K562 (cell line): ENCODE measurements around the gene SHISAL2A. TPM values are rescaled to one million over a fixed set of nuclear protein-coding genes. Genes with fewer than 3 reads are reported as not detected.

Experiments
- ATAC-seq: fragments of 200-7000 bp; cut with Tn5 transposase; 3 replicates; pipeline ENCODE4 v1.9.1; 2020; ENCODE audit warnings: moderate library complexity
- BruUV-seq: library from RNA; stranded (reverse); fragments of 400-500 nt; replicated peaks from 2 replicates; lab custom pipeline; 2021; lab: Mats Ljungman, UMichigan
- CTCF ChIA-PET: fragments of 300-600 bp; formaldehyde crosslinking; extraction: SDS; loops from one replicate; lab custom pipeline; 2021; ENCODE audit warnings: low intra/inter-chr PET ratio; lab: Yijun Ruan, JAX
- POLR2A ChIA-PET: fragments of 300-600, 350-650 bp; sonication (Branson Sonifier 250); formaldehyde crosslinking; extraction: SDS; loops from one replicate; lab custom pipeline; 2021; ENCODE audit warnings: antibody characterized with exemption, inconsistent platforms; lab: Yijun Ruan, JAX
- DNase-seq, 4 experiments: peaks; one replicate each; pipeline versions ENCODE4 v3.0.0 to v3.0.0-alpha.2; 2011 to 2018; ENCODE audit warnings: low spot score in 3 of 4, mixed read lengths in 3 of 4; ENCODE audit errors: extremely low read depth in 1 of 4
- FAIRE-seq: peaks from 2 replicates; lab custom pipeline; 2011; peaks lifted over from hg19 to GRCh38; lab: Jason Lieb, UNC
- H2AFZ ChIP-seq: 2 replicates; pipeline ENCODE4 v1.6.0; 2011; ENCODE audit warnings: low read depth, low read length, control low read depth, inconsistent platforms
- H3K27ac ChIP-seq: fragments of 200-600 bp; 3 replicates; pipeline ENCODE4 v1.8.0; 2011; ENCODE audit warnings: low read depth, mild to moderate bottlenecking, control low read depth, inconsistent platforms, low read length, moderate library complexity, mixed read lengths; ENCODE audit errors: extremely low read depth
- H3K27me3 ChIP-seq, 2 experiments: fragments of 300-600 bp in 1 of 2; 2 replicates in 1 of 2; 3 replicates in 1 of 2; pipeline versions ENCODE4 v1.6.0 to v1.8.0; 2011; ENCODE audit warnings: inconsistent platforms in 2 of 2, low read length in 2 of 2, mild to moderate bottlenecking in 1 of 2, mixed read lengths in 1 of 2, moderate library complexity in 1 of 2; ENCODE audit not compliant: control insufficient read depth in 2 of 2, insufficient read depth in 2 of 2
- H3K36me3 ChIP-seq: fragments of 300-600 bp; 3 replicates; pipeline ENCODE4 v1.8.0; 2011; ENCODE audit warnings: mild to moderate bottlenecking, low read length, inconsistent platforms; ENCODE audit not compliant: control insufficient read depth, insufficient read depth
- H3K4me1 ChIP-seq, 2 experiments: fragments of 200-600 bp in 1 of 2; replicated peaks in 1 of 2; 2 replicates in 1 of 2; 3 replicates in 1 of 2; pipeline versions ENCODE4 v1.5.1 to v1.8.0; 2011; ENCODE audit warnings: inconsistent platforms in 2 of 2, low read length in 2 of 2, mild to moderate bottlenecking in 1 of 2, mixed read lengths in 1 of 2, moderate library complexity in 1 of 2; ENCODE audit not compliant: control insufficient read depth in 2 of 2, insufficient read depth in 2 of 2
- H3K4me2 ChIP-seq: 2 replicates; pipeline ENCODE4 v1.6.1; 2011; ENCODE audit warnings: low read length, control low read depth, inconsistent platforms, mixed read lengths; ENCODE audit not compliant: insufficient read depth
- H3K4me3 ChIP-seq: fragments of 200-600 bp; sonication (generic), shearing (Covaris generic); 2 replicates; pipeline ENCODE4 v1.5.1; 2016; ENCODE audit warnings: control low read depth, inconsistent platforms
- H3K79me2 ChIP-seq: fragments of 200-600 bp; 3 replicates; pipeline ENCODE4 v1.8.0; 2011; ENCODE audit warnings: low read length, inconsistent platforms; ENCODE audit not compliant: control insufficient read depth, insufficient read depth
- H3K9ac ChIP-seq, 2 experiments: 2 replicates each; pipeline versions ENCODE4 v1.6.0 to v1.6.1; 2011; ENCODE audit warnings: low read depth in 2 of 2, low read length in 2 of 2, control low read depth in 1 of 2, inconsistent platforms in 1 of 2, mild to moderate bottlenecking in 1 of 2, mixed read lengths in 1 of 2; ENCODE audit not compliant: insufficient read depth in 1 of 2
- H3K9me1 ChIP-seq: one replicate; pipeline ENCODE4 v1.6.0; 2011; ENCODE audit warnings: inconsistent platforms, mild to moderate bottlenecking, low read length, moderate library complexity; ENCODE audit not compliant: control insufficient read depth, insufficient read depth
- H3K9me3 ChIP-seq: replicated peaks from 2 replicates; pipeline ENCODE4 v1.5.1; 2011; ENCODE audit warnings: low read depth, low read length, inconsistent platforms; ENCODE audit not compliant: control insufficient read depth, insufficient read depth
- H4K20me1 ChIP-seq: replicated peaks from 2 replicates; pipeline ENCODE4 v1.6.1; 2011; ENCODE audit warnings: low read length, inconsistent platforms, mixed read lengths; ENCODE audit not compliant: control insufficient read depth, insufficient read depth
- ARID1B ChIP-seq: fragments of 450-650 bp; IDR thresholded peaks from 2 replicates; pipeline ENCODE4 v1.6.1; 2016; ENCODE audit warnings: antibody characterized with exemption, mild to moderate bottlenecking, inconsistent platforms
- BMI1 ChIP-seq: fragments of 150-350 bp; IDR thresholded peaks from 2 replicates; pipeline ENCODE4 v1.6.1; 2014; ENCODE audit warnings: low read length
- CREB3 ChIP-seq: fragments of 450-650 bp; conservative IDR thresholded peaks from 2 replicates; pipeline ENCODE4 v1.6.1; 2016; ENCODE audit warnings: missing genetic modification characterization, low read depth, mild to moderate bottlenecking, missing compliant biosample characterization, moderate library complexity
- CTCF ChIP-seq, 3 experiments: IDR thresholded peaks in 2 of 3; conservative IDR thresholded peaks in 1 of 3; 2 replicates each; pipeline ENCODE4 v1.5.1; 2011 to 2012; ENCODE audit warnings: low read length in 3 of 3, mild to moderate bottlenecking in 3 of 3, control low read depth in 2 of 3, improper control_type of control experiment in 1 of 3, inconsistent platforms in 1 of 3, low read depth in 1 of 3, mixed read lengths in 1 of 3, moderate library complexity in 1 of 3; ENCODE audit not compliant: insufficient read depth in 2 of 3
- HDAC1 ChIP-seq, 2 experiments: fragments of 450-650 bp; IDR thresholded peaks; 2 replicates each; pipeline ENCODE4 v1.6.1; 2016 to 2017; ENCODE audit warnings: inconsistent platforms in 1 of 2, mild to moderate bottlenecking in 1 of 2, moderate library complexity in 1 of 2
- HEY1 ChIP-seq: fragments of 250-450 bp; sonication (Bioruptor Pico); IDR thresholded peaks from 2 replicates; pipeline ENCODE4 v1.5.0; 2020; ENCODE audit warnings: mild to moderate bottlenecking, moderate library complexity, borderline replicate concordance
- KAT2B ChIP-seq: IDR thresholded peaks from one replicate; pipeline ENCODE4 v1.6.1; 2012; ENCODE audit warnings: low read depth, mild to moderate bottlenecking, control low read depth, inconsistent platforms, low read length, moderate library complexity
- KLF6 ChIP-seq: fragments of 250-450 bp; sonication (Bioruptor Pico); IDR thresholded peaks from 2 replicates; pipeline ENCODE4 v1.4.0; 2020; ENCODE audit warnings: mild to moderate bottlenecking, moderate library complexity, borderline replicate concordance
- PHTF2 ChIP-seq: fragments of 250-450 bp; sonication (Bioruptor Pico); IDR thresholded peaks from 2 replicates; pipeline ENCODE4 v1.5.0; 2021; ENCODE audit warnings: mild to moderate bottlenecking
- PTRF ChIP-seq: fragments of 450-650 bp; IDR thresholded peaks from 2 replicates; pipeline ENCODE4 v1.6.1; 2016; ENCODE audit warnings: mild to moderate bottlenecking, missing genetic modification characterization, missing compliant biosample characterization
- PYGO2 ChIP-seq: fragments of 450-650 bp; IDR thresholded peaks from 2 replicates; pipeline ENCODE4 v1.6.1; 2016; ENCODE audit warnings: mild to moderate bottlenecking, missing genetic modification characterization, moderate library complexity, missing compliant biosample characterization
- TCF15 ChIP-seq: fragments of 250-450 bp; sonication (Bioruptor Pico); IDR thresholded peaks from 2 replicates; pipeline ENCODE4 v1.8.0; 2022; ENCODE audit warnings: moderate library complexity, mild to moderate bottlenecking, inconsistent platforms
- USF1 ChIP-seq: sonication (generic); formaldehyde crosslinking; IDR thresholded peaks from 2 replicates; pipeline ENCODE4 v1.9.0; 2022; ENCODE audit warnings: mild to moderate bottlenecking, missing genetic modification reagents
- VEZF1 ChIP-seq: fragments of 200-800 bp; sonication (Bioruptor generic); IDR thresholded peaks from 2 replicates; pipeline ENCODE4 v1.6.1; 2017; ENCODE audit warnings: missing genetic modification characterization, missing compliant biosample characterization
- ZNF277 ChIP-seq: fragments of 250-450 bp; sonication (Bioruptor Pico); IDR thresholded peaks from 2 replicates; pipeline ENCODE4 v1.8.0; 2022; ENCODE audit warnings: inconsistent platforms, mild to moderate bottlenecking, moderate library complexity, borderline replicate concordance
- ZNF584 ChIP-seq: fragments of 200-800 bp; sonication (Bioruptor generic); IDR thresholded peaks from 2 replicates; pipeline ENCODE4 v1.6.1; 2016; ENCODE audit warnings: low read depth, mild to moderate bottlenecking, missing genetic modification characterization, missing compliant biosample characterization
- WGBS: fragments of 100-300 bp; shearing (Covaris generic); methylation state at CpG from one replicate; pipeline ENCODE4 v1.1.6; 2016; ENCODE audit warnings: low coverage, mixed read lengths; ENCODE audit not compliant: insufficient coverage; ENCODE audit errors: missing lambda C conversion rate; 5-methylcytosine and 5-hydroxymethylcytosine counted together
- in situ Hi-C: fragments of 300-500 bp; cut with MboI; formaldehyde crosslinking; loops from 4 replicates; pipeline ENCODE4 v1.15.0; 2018; ENCODE audit warnings: inconsistent platforms, mixed read lengths
- intact Hi-C: fragments of 100-400 bp; cut with micrococcal nuclease; formaldehyde crosslinking; loops from 2 replicates; pipeline ENCODE4 v1.14.2; 2022
- polyA plus RNA-seq, 8 experiments: library from polyadenylated mRNA; depleted of rRNA in 4 of 8; stranded (reverse) in 5 of 8; unstranded in 3 of 8; fragments of >200 nt; fragmentation: Nextera tagmentation in 2 of 8; fragmentation: Illumina TruSeq in 1 of 8; extraction: Ambion mirVana in 2 of 8; extraction: Trizol in 1 of 8; gene quantifications; 2 replicates each; pipeline versions ENCODE4 v1.2.1 to v1.2.3, GENCODE V29; 2011 to 2014; ENCODE audit warnings: inconsistent platforms in 1 of 8, missing spikeins in 1 of 8
- total RNA-seq, 7 experiments: library from RNA; depleted of rRNA in 6 of 7; stranded (reverse); fragments of >200 nt in 6 of 7; fragmentation: Illumina TruSeq in 2 of 7; extraction: Trizol in 2 of 7; gene quantifications; 2 replicates each; pipeline versions ENCODE4 v1.2.1 to v1.2.3, GENCODE V29; 2011 to 2021; ENCODE audit warnings: low replicate concordance in 1 of 7

SHISAL2A gene
- total and polyA plus RNA-seq, 9 of the 15 experiments (the other 6 are each of a cell fraction or from before 2014, with no cell fraction given): 0.11 TPM; not detected in 8

GRCh38 chr1:52627028-52627427 is 5.9 kb upstream of the SHISAL2A start:
- H3K27ac ChIP-seq: no peak overlapping the region
- FAIRE-seq (no peak), DNase-seq (no peak), ATAC-seq (no peak)
- 63% methylated on average over 1 of the region's 2 CpGs for WGBS
- in situ Hi-C loops: no loop called here
- H3K9me3 ChIP-seq: no peaks in the 10 kb centered on the region
- no peak overlapping the region for H3K4me2 ChIP-seq
- CTCF ChIA-PET: no interaction called here
- H3K9me1 ChIP-seq: no peaks in the 10 kb centered on the region
- H3K79me2 ChIP-seq: no peaks in the 10 kb centered on the region
- no TSS peak for BruUV-seq
- H3K9ac ChIP-seq: no peak overlapping the region
- H2AFZ ChIP-seq: no peak overlapping the region
- POLR2A ChIA-PET: interaction anchor here (0.6 to 2.0 kb wide), 6 partner anchors 12 to 192 kb away, joined by 3 to 13 read pairs (median 3); no protein-coding TSS in a partner anchor
- intact Hi-C loops: no loop called here
- H4K20me1 ChIP-seq: no peaks in the 10 kb centered on the region
- peaks cover 8 to 11% of the 10 kb centered on the region in 2 experiments; a peak in 4 of 5 replicates for H3K4me1 ChIP-seq
- H3K27me3 ChIP-seq: no peaks in the 10 kb centered on the region
- H3K36me3 ChIP-seq: no peaks in the 10 kb centered on the region
- H3K4me3 ChIP-seq: no peak overlapping the region
- TF ChIP-seq USF1 (CRISPR knock-in tag) (no peak), VEZF1 (no peak), ZNF584 (CRISPR knock-in tag) (no peak), PYGO2 (no peak), HEY1 (CRISPR knock-in tag) (no peak), PTRF (tag) (no peak), BMI1 (no peak), KAT2B (no peak), KLF6 (CRISPR knock-in tag) (no peak), CTCF (IDR thresholded peaks at IDR 0.05 in 2 of 3, conservative IDR thresholded peaks at IDR 0.05 in 1 of 3; ENCODE audit: insufficient read depth in 2 of 3, low read depth in 1 of 3, low read length in 3 of 3) (no peak), HDAC1 (IDR thresholded peaks at IDR 0.05) (no peak), TCF15 (no peak), ARID1B (no peak), CREB3 (tag) (no peak), PHTF2 (CRISPR knock-in tag) (no peak), ZNF277 (CRISPR knock-in tag) (no peak)
